SK-N-SH (cell line): Measurements from ENCODE around the gene AP1B1. TPM values are rescaled to one million over a fixed set of nuclear protein-coding genes. Genes with fewer than 3 reads are reported as not detected.

Experiments
- CTCF ChIA-PET: fragments of 300-600, 350-600 bp; formaldehyde crosslinking; extraction: SDS; loops from one replicate; lab custom pipeline; 2021; lab: Yijun Ruan, JAX
- POLR2A ChIA-PET: fragments of 350-600 bp; sonication (Branson Sonifier 250); formaldehyde crosslinking; extraction: SDS; loops from one replicate; lab custom pipeline; 2020; ENCODE audit warnings: antibody characterized with exemption, inconsistent platforms; lab: Yijun Ruan, JAX
- DNase-seq: peaks from one replicate; pipeline ENCODE4 v3.0.0; 2012
- H2AFZ ChIP-seq: fragments of 200-600 bp; sonication (generic); 2 replicates; pipeline ENCODE4 v1.8.1; 2016; ENCODE audit warnings: antibody characterized with exemption, mild to moderate bottlenecking, low read depth
- H3F3A ChIP-seq: fragments of 200-600 bp; sonication (generic); replicated peaks from 2 replicates; pipeline ENCODE3; 2016; ENCODE audit warnings: antibody characterized with exemption, mild to moderate bottlenecking; ENCODE audit not compliant: insufficient read depth
- H3K27ac ChIP-seq, 2 experiments: fragments of 200-500 bp in 1 of 2; fragments of 200-600 bp in 1 of 2; sonication (Bioruptor generic) in 1 of 2; sonication (generic), shearing (Covaris generic) in 1 of 2; 2 replicates each; pipeline versions ENCODE4 v1.5.1 to v1.6.1; 2014 to 2016; ENCODE audit warnings: low read depth in 2 of 2, inconsistent platforms in 1 of 2, low read length in 1 of 2, mild to moderate bottlenecking in 1 of 2, mixed read lengths in 1 of 2
- H3K27me3 ChIP-seq: fragments of 200-600 bp; sonication (generic), shearing (Covaris generic); 2 replicates; pipeline ENCODE4 v1.6.1; 2016; ENCODE audit warnings: mixed run types; ENCODE audit not compliant: insufficient read depth
- H3K36me3 ChIP-seq, 2 experiments: fragments of 200-500 bp in 1 of 2; fragments of 200-600 bp in 1 of 2; sonication (Bioruptor generic) in 1 of 2; sonication (generic) in 1 of 2; replicated peaks in 1 of 2; 2 replicates each; pipeline versions ENCODE3 to v1.5.1; 2014 to 2016; ENCODE audit warnings: low read length in 1 of 2, mild to moderate bottlenecking in 1 of 2; ENCODE audit not compliant: insufficient read depth in 2 of 2, control insufficient read depth in 1 of 2
- H3K4me1 ChIP-seq, 2 experiments: fragments of 200-500 bp in 1 of 2; fragments of 200-600 bp in 1 of 2; sonication (Bioruptor generic) in 1 of 2; sonication (generic), shearing (Covaris generic) in 1 of 2; 2 replicates each; pipeline versions ENCODE4 v1.5.1 to v1.6.1; 2014 to 2016; ENCODE audit warnings: low read depth in 1 of 2, low read length in 1 of 2, mixed run types in 1 of 2; ENCODE audit not compliant: insufficient read depth in 2 of 2, control insufficient read depth in 1 of 2
- H3K4me2 ChIP-seq: fragments of 200-600 bp; sonication (generic), shearing (Covaris generic); 2 replicates; pipeline ENCODE4 v1.6.1; 2017; ENCODE audit warnings: mixed run types
- H3K4me3 ChIP-seq, 2 experiments: fragments of 200-500 bp in 1 of 2; fragments of 200-600 bp in 1 of 2; sonication (Bioruptor generic) in 1 of 2; sonication (generic), shearing (Covaris generic) in 1 of 2; 2 replicates each; pipeline versions ENCODE4 v1.5.1 to v1.8.1; 2014 to 2016; ENCODE audit warnings: low read depth in 2 of 2, inconsistent platforms in 1 of 2, low read length in 1 of 2, mild to moderate bottlenecking in 1 of 2, mixed read lengths in 1 of 2, moderate library complexity in 1 of 2
- H3K79me2 ChIP-seq: fragments of 200-600 bp; sonication (generic); 2 replicates; pipeline ENCODE4 v1.8.1; 2017; ENCODE audit warnings: mild to moderate bottlenecking; ENCODE audit not compliant: insufficient read depth
- H3K9ac ChIP-seq: fragments of 200-600 bp; sonication (generic); 2 replicates; pipeline ENCODE4 v1.6.1; 2017; ENCODE audit warnings: mixed run types
- H3K9me2 ChIP-seq: fragments of 200-600 bp; sonication (generic); 2 replicates; pipeline ENCODE4 v1.6.1; 2017; ENCODE audit warnings: mixed run types
- H3K9me3 ChIP-seq: fragments of 200-600 bp; sonication (generic); 2 replicates; pipeline ENCODE4 v1.6.1; 2017; ENCODE audit warnings: mixed run types, mild to moderate bottlenecking, moderate library complexity
- H4K20me1 ChIP-seq: fragments of 200-600 bp; sonication (generic); 2 replicates; pipeline ENCODE4 v1.6.1; 2017; ENCODE audit warnings: mild to moderate bottlenecking, mixed run types; ENCODE audit not compliant: insufficient read depth
- EP300 ChIP-seq, 2 experiments: IDR thresholded peaks; 2 replicates each; pipeline versions ENCODE4 v1.4.0 to v1.6.1; 2012; ENCODE audit warnings: borderline replicate concordance in 1 of 2, low read depth in 1 of 2, low read length in 1 of 2
- FOXJ3 ChIP-seq: sonication (generic); formaldehyde crosslinking; IDR thresholded peaks from 2 replicates; pipeline ENCODE4 v1.5.1; 2020; ENCODE audit warnings: mild to moderate bottlenecking, missing genetic modification reagents
- FOXM1 ChIP-seq: IDR thresholded peaks from 2 replicates; pipeline ENCODE4 v1.4.0; 2012; ENCODE audit warnings: low read depth, mild to moderate bottlenecking
- GATA2 ChIP-seq: sonication (generic); formaldehyde crosslinking; IDR thresholded peaks from 2 replicates; pipeline ENCODE4 v1.5.0; 2020; ENCODE audit warnings: mild to moderate bottlenecking, missing genetic modification reagents
- RAD21 ChIP-seq: IDR thresholded peaks from 2 replicates; pipeline ENCODE4 v1.6.1; 2012; ENCODE audit warnings: mild to moderate bottlenecking, low read length
- RFX5 ChIP-seq: IDR thresholded peaks from 2 replicates; pipeline ENCODE4 v1.6.1; 2012; ENCODE audit warnings: mild to moderate bottlenecking, improper control_type of control experiment, low read length
- RXRA ChIP-seq: IDR thresholded peaks from 2 replicates; pipeline ENCODE4 v1.4.0; 2012; ENCODE audit warnings: low read depth, mild to moderate bottlenecking, borderline replicate concordance
- SIN3A ChIP-seq: IDR thresholded peaks from 2 replicates; pipeline ENCODE4 v1.6.1; 2012; ENCODE audit warnings: low read depth, mild to moderate bottlenecking, low read length, moderate library complexity, borderline replicate concordance
- WGBS: methylation state at CpG from one replicate; pipeline ENCODE4 v1.1.6; 2017; ENCODE audit warnings: low lambda C conversion rate; 5-methylcytosine and 5-hydroxymethylcytosine counted together
- polyA plus RNA-seq, 3 experiments: library from polyadenylated mRNA; depleted of rRNA; stranded (reverse); fragments of >200 nt; gene quantifications; 2 replicates each; pipeline ENCODE4 v1.2.3, GENCODE V29; 2012
- TF ChIP-seq, protein P1 (sequence below): fragments of 150-350 bp; IDR thresholded peaks from 2 replicates; pipeline ENCODE4 v1.6.1; 2016; ENCODE audit warnings: mild to moderate bottlenecking, low read depth, low read length
- TF ChIP-seq, protein P2 (sequence below): IDR thresholded peaks from 2 replicates; pipeline ENCODE4; 2012
- TF ChIP-seq, protein P3 (sequence below): IDR thresholded peaks from 2 replicates; pipeline ENCODE4 v1.4.0; 2012; ENCODE audit warnings: low read depth
- TF ChIP-seq, protein P4 (sequence below): fragments of 200-600 bp; sonication (generic); IDR thresholded peaks from 2 replicates; pipeline ENCODE4 v1.6.1; 2017; ENCODE audit warnings: antibody characterized with exemption, mild to moderate bottlenecking, moderate library complexity

Gene AP1B1
- polyA plus RNA-seq, 1 of the 3 experiments (the other 2 are of a cell fraction), result 51.9 TPM

DNA sequence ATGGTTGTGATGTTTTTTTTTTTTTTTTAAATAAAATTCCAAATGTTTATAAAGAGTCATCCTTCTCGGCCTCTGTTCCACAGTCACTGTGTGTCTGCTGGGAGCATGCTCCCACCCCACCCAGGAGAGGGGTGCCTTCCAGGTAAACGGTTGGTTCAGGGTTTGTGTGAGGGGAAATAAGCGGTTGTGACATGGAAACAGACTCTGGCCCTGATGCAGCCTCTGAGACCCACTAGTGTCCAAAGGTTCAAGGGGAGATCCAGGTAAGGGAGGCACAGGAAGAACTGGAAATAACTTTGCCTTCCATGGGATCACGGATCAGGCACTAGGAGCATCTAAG lies 87.9 kb downstream of the AP1B1 start:
- Histone ChIP-seq H2AFZ (no peak overlapping the region), H3K79me2 (0 out of 2 replicates have a peak, but pooled peaks cover 5% of the 10 kb centered on the region), H3K4me3 (no peak overlapping the region), H3K36me3 (peaks cover 32 to 55% of the 10 kb centered on the region in 2 experiments), H3K4me1 (peaks cover 0 to 16% of the 10 kb centered on the region in 2 experiments; a peak in 1 of 4 replicates), H3K9ac (no peak overlapping the region), H3K9me2 (no peaks in the 10 kb centered on the region), H3K27ac (no peak overlapping the region), H3K4me2 (no peak overlapping the region), H4K20me1 (peaks cover 16% of the 10 kb centered on the region; the same call in 1 of the 2 replicates), H3F3A (peaks cover 50% of the 10 kb centered on the region), H3K27me3 (no peaks in the 10 kb centered on the region), H3K9me3 (no peaks in the 10 kb centered on the region)
- TF ChIP-seq, protein P1, sequence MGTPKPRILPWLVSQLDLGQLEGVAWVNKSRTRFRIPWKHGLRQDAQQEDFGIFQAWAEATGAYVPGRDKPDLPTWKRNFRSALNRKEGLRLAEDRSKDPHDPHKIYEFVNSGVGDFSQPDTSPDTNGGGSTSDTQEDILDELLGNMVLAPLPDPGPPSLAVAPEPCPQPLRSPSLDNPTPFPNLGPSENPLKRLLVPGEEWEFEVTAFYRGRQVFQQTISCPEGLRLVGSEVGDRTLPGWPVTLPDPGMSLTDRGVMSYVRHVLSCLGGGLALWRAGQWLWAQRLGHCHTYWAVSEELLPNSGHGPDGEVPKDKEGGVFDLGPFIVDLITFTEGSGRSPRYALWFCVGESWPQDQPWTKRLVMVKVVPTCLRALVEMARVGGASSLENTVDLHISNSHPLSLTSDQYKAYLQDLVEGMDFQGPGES, result no peak
- TF ChIP-seq EP300 (IDR thresholded peaks at IDR 0.05; ENCODE audit: borderline replicate concordance in 1 of 2, low read depth in 1 of 2, low read length in 1 of 2) (no peak), FOXJ3 (no peak), RFX5 (no peak), RAD21 (no peak), SIN3A (no peak), FOXM1 (no peak), GATA2 (no peak), RXRA (no peak)
- TF ChIP-seq, protein P2, sequence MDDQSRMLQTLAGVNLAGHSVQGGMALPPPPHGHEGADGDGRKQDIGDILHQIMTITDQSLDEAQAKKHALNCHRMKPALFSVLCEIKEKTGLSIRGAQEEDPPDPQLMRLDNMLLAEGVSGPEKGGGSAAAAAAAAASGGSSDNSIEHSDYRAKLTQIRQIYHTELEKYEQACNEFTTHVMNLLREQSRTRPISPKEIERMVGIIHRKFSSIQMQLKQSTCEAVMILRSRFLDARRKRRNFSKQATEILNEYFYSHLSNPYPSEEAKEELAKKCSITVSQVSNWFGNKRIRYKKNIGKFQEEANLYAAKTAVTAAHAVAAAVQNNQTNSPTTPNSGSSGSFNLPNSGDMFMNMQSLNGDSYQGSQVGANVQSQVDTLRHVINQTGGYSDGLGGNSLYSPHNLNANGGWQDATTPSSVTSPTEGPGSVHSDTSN, result no peak
- TF ChIP-seq, protein P3, sequence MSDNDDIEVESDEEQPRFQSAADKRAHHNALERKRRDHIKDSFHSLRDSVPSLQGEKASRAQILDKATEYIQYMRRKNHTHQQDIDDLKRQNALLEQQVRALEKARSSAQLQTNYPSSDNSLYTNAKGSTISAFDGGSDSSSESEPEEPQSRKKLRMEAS, result no peak
- TF ChIP-seq, protein P4, sequence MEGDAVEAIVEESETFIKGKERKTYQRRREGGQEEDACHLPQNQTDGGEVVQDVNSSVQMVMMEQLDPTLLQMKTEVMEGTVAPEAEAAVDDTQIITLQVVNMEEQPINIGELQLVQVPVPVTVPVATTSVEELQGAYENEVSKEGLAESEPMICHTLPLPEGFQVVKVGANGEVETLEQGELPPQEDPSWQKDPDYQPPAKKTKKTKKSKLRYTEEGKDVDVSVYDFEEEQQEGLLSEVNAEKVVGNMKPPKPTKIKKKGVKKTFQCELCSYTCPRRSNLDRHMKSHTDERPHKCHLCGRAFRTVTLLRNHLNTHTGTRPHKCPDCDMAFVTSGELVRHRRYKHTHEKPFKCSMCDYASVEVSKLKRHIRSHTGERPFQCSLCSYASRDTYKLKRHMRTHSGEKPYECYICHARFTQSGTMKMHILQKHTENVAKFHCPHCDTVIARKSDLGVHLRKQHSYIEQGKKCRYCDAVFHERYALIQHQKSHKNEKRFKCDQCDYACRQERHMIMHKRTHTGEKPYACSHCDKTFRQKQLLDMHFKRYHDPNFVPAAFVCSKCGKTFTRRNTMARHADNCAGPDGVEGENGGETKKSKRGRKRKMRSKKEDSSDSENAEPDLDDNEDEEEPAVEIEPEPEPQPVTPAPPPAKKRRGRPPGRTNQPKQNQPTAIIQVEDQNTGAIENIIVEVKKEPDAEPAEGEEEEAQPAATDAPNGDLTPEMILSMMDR, result no peak
- POLR2A ChIA-PET, result interaction anchor here (0.7 kb wide), 1 partner anchor 16 kb away, joined by 3 read pairs; no protein-coding TSS in a partner anchor
- DNase-seq, result no peak
- CTCF ChIA-PET, result no interaction called here
- 91% methylated on average over 3 of the region's 4 CpGs for WGBS
